Activated gamma-delta T cell (primary cell): ENCODE results near the gene ARV1.
"Not testable (repeated sequence)": the region's sequence is repeated elsewhere in the genome, so short reads cannot be mapped to it uniquely, and the experiment has no call there.

ENCODE experiments used
- DNase-seq: peaks from one replicate; lab custom pipeline; 2025; lab: John Stamatoyannopoulos, UW

The ARV1 gene

GRCh38 chr1:231044588-231044987 lies 65.7 kb downstream of the ARV1 start:
- no peak for DNase-seq

GRCh38 chr1:231045286-231045685 lies 66.4 kb downstream of the ARV1 start:
- DNase-seq = no peak

- DNase-seq = not testable (repeated sequence)
Observed at GRCh38 chr1:231045921-231046729, 67.2 kb downstream of the ARV1 start.

DNA sequence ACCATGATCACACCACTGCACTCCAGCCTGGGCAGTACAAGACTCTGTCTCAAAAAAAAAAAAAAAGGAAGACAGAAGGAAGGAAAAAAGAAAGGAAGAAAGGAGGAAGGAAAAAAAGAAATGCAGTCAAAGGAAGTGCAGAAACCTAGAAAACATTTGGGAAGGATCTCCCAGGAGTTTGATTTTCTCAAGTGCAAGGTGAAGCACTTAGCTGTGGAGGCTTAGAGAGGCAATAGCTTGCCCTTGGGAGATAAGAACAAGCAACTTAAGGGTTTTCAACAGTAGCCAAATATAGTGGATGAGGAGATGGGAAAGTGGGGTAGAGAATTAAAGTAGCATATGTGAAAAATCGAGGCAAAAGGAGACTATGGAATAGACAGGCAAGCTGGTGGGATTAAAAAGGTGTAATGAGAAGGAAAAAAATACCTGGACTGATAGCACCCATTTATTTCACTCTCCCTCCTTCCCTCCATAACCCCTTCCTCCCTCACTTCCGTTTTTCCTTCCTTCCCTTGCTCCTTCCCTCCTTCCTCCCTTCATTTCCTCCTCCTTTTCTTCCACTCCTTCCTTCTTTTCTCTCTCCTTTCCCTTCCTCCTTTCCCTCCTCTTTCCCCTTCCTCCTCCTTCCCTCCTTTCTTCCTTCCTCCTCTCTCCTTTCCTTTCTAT lies 68.0 kb downstream of the ARV1 start:
- no peak for DNase-seq

DNA sequence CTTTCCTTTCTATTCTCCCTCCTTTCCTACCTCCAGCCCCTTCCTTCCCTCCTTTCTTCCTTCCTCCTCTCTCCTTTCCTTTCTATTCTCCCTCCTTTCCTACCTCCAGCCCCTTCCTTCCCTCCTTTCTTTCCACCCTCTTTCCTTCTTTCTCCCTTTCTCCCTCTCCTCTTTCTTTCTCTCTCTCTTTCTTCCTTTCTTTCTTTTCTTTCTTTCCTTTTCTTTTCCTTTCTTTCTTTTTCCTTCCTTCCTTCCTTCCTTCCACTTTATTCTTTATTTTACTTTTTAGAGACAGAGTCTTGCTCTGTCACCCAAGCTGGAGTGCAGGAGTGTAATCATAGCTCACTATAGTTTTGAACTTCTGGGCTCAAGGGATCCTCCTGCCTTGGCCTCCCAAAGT lies 68.6 kb downstream of the ARV1 start:
- not testable (repeated sequence) for DNase-seq

DNA sequence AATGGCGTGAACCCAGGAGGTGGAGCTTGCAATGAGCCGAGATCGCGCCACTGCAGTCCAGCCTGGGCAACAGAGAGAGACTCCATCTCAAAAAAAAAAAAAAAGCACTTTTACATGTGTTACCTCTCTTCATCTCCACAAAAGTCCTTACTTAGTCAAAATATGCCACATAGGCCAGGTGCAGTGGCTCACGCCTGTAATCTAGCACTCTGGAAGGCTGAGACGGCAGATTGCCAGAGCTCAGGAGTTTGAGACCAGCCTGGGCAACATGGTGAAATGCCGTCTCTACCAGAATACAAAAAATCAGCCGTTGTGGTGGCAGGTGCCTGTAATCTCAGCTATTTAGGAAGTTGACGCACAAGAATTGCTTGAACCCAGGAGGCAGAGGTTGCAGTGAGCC lies 69.5 kb downstream of the ARV1 start:
- DNase-seq = not testable (repeated sequence)

GRCh38 chr1:231049121-231049979 lies 70.5 kb downstream of the ARV1 start:
- DNase-seq = no peak
